Liver (tissue), 9 donors: ENCODE data around the gene MAN1C1. TPM values are rescaled to one million over a fixed set of nuclear protein-coding genes. Genes with fewer than 3 reads are reported as not detected.

ENCODE experiments used
- DNase-seq: peaks from one replicate; pipeline ENCODE4 v3.0.0-alpha.2; 2017; ENCODE audit warnings: low spot score
- H3K27ac ChIP-seq, 2 donors: one replicate each; pipeline ENCODE4 v1.7.0; 2013; ENCODE audit warnings: inconsistent platforms in 2 of 2, low read length in 2 of 2, control low read depth in 1 of 2, low read depth in 1 of 2, mild to moderate bottlenecking in 1 of 2
- H3K27me3 ChIP-seq, 4 donors: one replicate each; pipeline versions ENCODE4 v1.6.1 to v1.7.0; 2013; ENCODE audit warnings: low read length in 3 of 4, inconsistent platforms in 1 of 4, mild to moderate bottlenecking in 1 of 4, moderate library complexity in 1 of 4; ENCODE audit not compliant: control insufficient read depth in 4 of 4, insufficient read depth in 4 of 4
- H3K36me3 ChIP-seq, 4 donors: one replicate each; pipeline versions ENCODE4 v1.6.1 to v1.7.0; 2013; ENCODE audit warnings: low read length in 3 of 4, mild to moderate bottlenecking in 3 of 4, low read depth in 1 of 4, moderate library complexity in 1 of 4; ENCODE audit not compliant: control insufficient read depth in 4 of 4, insufficient read depth in 3 of 4
- H3K4me1 ChIP-seq, 4 donors: one replicate each; pipeline versions ENCODE4 v1.6.1 to v1.7.0; 2013; ENCODE audit warnings: low read length in 3 of 4, mild to moderate bottlenecking in 3 of 4, moderate library complexity in 1 of 4; ENCODE audit not compliant: control insufficient read depth in 4 of 4, insufficient read depth in 4 of 4
- H3K4me3 ChIP-seq, 3 donors: one replicate each; pipeline versions ENCODE4 v1.6.1 to v1.7.0; 2013; ENCODE audit warnings: low read length in 3 of 3, control low read depth in 1 of 3, low read depth in 1 of 3, mild to moderate bottlenecking in 1 of 3
- H3K9ac ChIP-seq, 2 donors: one replicate each; pipeline ENCODE4 v1.7.0; 2013; ENCODE audit warnings: low read length in 2 of 2, mild to moderate bottlenecking in 2 of 2, moderate library complexity in 2 of 2, control low read depth in 1 of 2, low read depth in 1 of 2
- H3K9me3 ChIP-seq, 4 donors: one replicate each; pipeline versions ENCODE4 v1.6.1 to v1.7.0; 2013; ENCODE audit warnings: low read length in 3 of 4; ENCODE audit not compliant: control insufficient read depth in 4 of 4
- CTCF ChIP-seq: fragments of 150-350 bp; IDR thresholded peaks from 2 replicates; pipeline ENCODE4 v1.5.1; 2017; ENCODE audit warnings: improper control_type of control experiment, low read depth, low read length; ENCODE audit not compliant: missing input control
- EGR1 ChIP-seq, 2 donors: IDR thresholded peaks; 2 replicates each; pipeline ENCODE4 v1.6.1; 2016 to 2018; ENCODE audit warnings: antibody characterized with exemption in 2 of 2, low read depth in 2 of 2
- FOXA1 ChIP-seq: IDR thresholded peaks from 2 replicates; pipeline ENCODE4 v1.6.1; 2016; ENCODE audit warnings: antibody characterized with exemption
- FOXA2 ChIP-seq: IDR thresholded peaks from 2 replicates; pipeline ENCODE4 v1.6.1; 2016; ENCODE audit warnings: antibody characterized with exemption
- HNF4A ChIP-seq, 2 donors: conservative IDR thresholded peaks; 2 replicates each; pipeline ENCODE4 v1.6.1; 2016; ENCODE audit warnings: antibody characterized with exemption in 2 of 2, mild to moderate bottlenecking in 2 of 2
- JUND ChIP-seq, 2 donors: IDR thresholded peaks; 2 replicates each; pipeline ENCODE4 v1.6.1; 2016; ENCODE audit warnings: antibody characterized with exemption in 2 of 2
- NR2F2 ChIP-seq: IDR thresholded peaks from 2 replicates; pipeline ENCODE4 v1.6.1; 2016; ENCODE audit warnings: antibody characterized with exemption
- RAD21 ChIP-seq, 2 donors: IDR thresholded peaks; 2 replicates each; pipeline ENCODE4 v1.6.1; 2016; ENCODE audit warnings: antibody characterized with exemption in 2 of 2, mild to moderate bottlenecking in 2 of 2
- REST ChIP-seq: IDR thresholded peaks from 2 replicates; pipeline ENCODE4 v1.6.1; 2016; ENCODE audit warnings: antibody characterized with exemption, mild to moderate bottlenecking
- TAF1 ChIP-seq: conservative IDR thresholded peaks from 2 replicates; pipeline ENCODE4 v1.6.1; 2016; ENCODE audit warnings: antibody characterized with exemption, mild to moderate bottlenecking
- YY1 ChIP-seq: IDR thresholded peaks from 2 replicates; pipeline ENCODE4 v1.6.1; 2016; ENCODE audit warnings: antibody characterized with exemption, mild to moderate bottlenecking
- ZBTB33 ChIP-seq: IDR thresholded peaks from 2 replicates; pipeline ENCODE4 v1.6.1; 2016; ENCODE audit warnings: antibody characterized with exemption
- WGBS: extraction: QIAGEN DNeasy Blood & Tissue Kit; methylation state at CpG from one replicate; pipeline ENCODE4 v1.1.7; 2013; 5-methylcytosine and 5-hydroxymethylcytosine counted together
- polyA plus RNA-seq, 2 donors: library from polyadenylated mRNA; stranded (reverse) in 1 of 2; unstranded in 1 of 2; fragments of 200-250 nt in 1 of 2; fragments of >200 nt in 1 of 2; fragmentation: Nextera tagmentation in 1 of 2; extraction: Ambion mirVana in 1 of 2; gene quantifications; one replicate each; pipeline versions ENCODE4 v1.2.1 to v1.2.3, GENCODE V29; 2013 to 2015
- total RNA-seq, 2 donors: library from RNA; depleted of rRNA; stranded (reverse); fragments of >200 nt; gene quantifications; one replicate each; pipeline ENCODE4 v1.2.3, GENCODE V29; 2014
- donor health status: healthy.
- donor health status: healthy.
- donor health status: healthy.
- donor health status: healthy.
- donor health status: healthy.

The MAN1C1 gene
- total and polyA plus RNA-seq, 4 donors: 6.3 to 16.0 (median 8.1) TPM

- no peak overlapping the region for H3K4me3 ChIP-seq
- peaks cover 0 to 2% (median 0%) of the 10 kb centered on the region in 4 donors for H3K4me1 ChIP-seq
- 80% methylated on average over 4 of the region's 4 CpGs for WGBS
- no peak for DNase-seq
- no peaks in the 10 kb centered on the region for H3K36me3 ChIP-seq
- no peaks in the 10 kb centered on the region for H3K27me3 ChIP-seq
- H3K9me3 ChIP-seq: no peaks in the 10 kb centered on the region
- no peak for TF ChIP-seq RAD21 (IDR thresholded peaks at IDR 0.05)
- no peak overlapping the region for H3K9ac ChIP-seq
- no peak overlapping the region for H3K27ac ChIP-seq
Measured at GRCh38 chr1:25629836-25630235, 13.2 kb downstream of the MAN1C1 start.

- Histone ChIP-seq H3K4me1 (peaks cover 0 to 2% (median 0%) of the 10 kb centered on the region in 4 donors), H3K27ac (peak overlapping the region; percentile 22 to 37), H3K9me3 (no peaks in the 10 kb centered on the region), H3K4me3 (no peak overlapping the region), H3K36me3 (no peaks in the 10 kb centered on the region), H3K9ac (no peak overlapping the region), H3K27me3 (no peaks in the 10 kb centered on the region)
- peak; percentile 53 for TF ChIP-seq NR2F2
- TF ChIP-seq FOXA2: no peak
- DNase-seq: no peak
- 60% methylated on average over 11 of the region's 11 CpGs for WGBS
Measured at GRCh38 chr1:25631750-25632485, 15.3 kb downstream of the MAN1C1 start.

- no peak overlapping the region for H3K4me3 ChIP-seq
- no peaks in the 10 kb centered on the region for H3K9me3 ChIP-seq
- TF ChIP-seq TAF1 (no peak), REST (no peak), HNF4A (conservative IDR thresholded peaks at IDR 0.05) (no peak), CTCF (no peak), EGR1 (IDR thresholded peaks at IDR 0.05; ENCODE audit: low read depth in 2 of 2) (no peak), YY1 (no peak), ZBTB33 (no peak), JUND (IDR thresholded peaks at IDR 0.05) (no peak), FOXA1 (no peak)
- no peaks in the 10 kb centered on the region for H3K27me3 ChIP-seq
- WGBS: 87% methylated on average over 2 of the region's 2 CpGs
- peaks cover 0 to 2% (median 0%) of the 10 kb centered on the region in 4 donors for H3K4me1 ChIP-seq
- no peak overlapping the region for H3K9ac ChIP-seq
- DNase-seq: no peak
- H3K36me3 ChIP-seq: no peaks in the 10 kb centered on the region
- no peak overlapping the region for H3K27ac ChIP-seq
Measured at GRCh38 chr1:25634066-25634465, 17.5 kb downstream of the MAN1C1 start.
